GM12873 (cell line): ENCODE data around the gene RPTOR.

ENCODE experiments used
- CTCF ChIP-seq: IDR thresholded peaks from 2 replicates; pipeline ENCODE4 v1.5.1; 2012; ENCODE audit warnings: low read depth, mild to moderate bottlenecking, moderate library complexity, low read length, control low read depth; ENCODE audit not compliant: insufficient read depth; ENCODE audit errors: missing control alignments

RPTOR gene

GRCh38 chr17:80625627-80626026 is 81.0 kb downstream of the RPTOR start:
- no peak for TF ChIP-seq CTCF

GRCh38 chr17:80629298-80630028 is 84.8 kb downstream of the RPTOR start:
- TF ChIP-seq CTCF: no peak

GRCh38 chr17:80630560-80631120 is 86.0 kb downstream of the RPTOR start:
- no peak for TF ChIP-seq CTCF

GRCh38 chr17:80631142-80632045 is 86.8 kb downstream of the RPTOR start:
- no peak for TF ChIP-seq CTCF

- TF ChIP-seq CTCF: no peak
These were observed 87.5 kb downstream of the RPTOR start for GRCh38 chr17:80632046-80632581.

GRCh38 chr17:80633207-80633606 is 88.6 kb downstream of the RPTOR start:
- no peak for TF ChIP-seq CTCF
